GM19328 (cell line): Measurements from ENCODE around the gene NGLY1.

ENCODE experiments used
- ATAC-seq: cut with Tn5 transposase; IDR thresholded peaks from one replicate; pipeline ENCODE4 v1.9.1; 2021; ENCODE audit warnings: mild to moderate bottlenecking, moderate library complexity; ENCODE audit not compliant: unreplicated experiment

The NGLY1 gene

GRCh38 chr3:25784971-25785370 is 1.7 kb upstream of the NGLY1 start:
- no peak for ATAC-seq

DNA sequence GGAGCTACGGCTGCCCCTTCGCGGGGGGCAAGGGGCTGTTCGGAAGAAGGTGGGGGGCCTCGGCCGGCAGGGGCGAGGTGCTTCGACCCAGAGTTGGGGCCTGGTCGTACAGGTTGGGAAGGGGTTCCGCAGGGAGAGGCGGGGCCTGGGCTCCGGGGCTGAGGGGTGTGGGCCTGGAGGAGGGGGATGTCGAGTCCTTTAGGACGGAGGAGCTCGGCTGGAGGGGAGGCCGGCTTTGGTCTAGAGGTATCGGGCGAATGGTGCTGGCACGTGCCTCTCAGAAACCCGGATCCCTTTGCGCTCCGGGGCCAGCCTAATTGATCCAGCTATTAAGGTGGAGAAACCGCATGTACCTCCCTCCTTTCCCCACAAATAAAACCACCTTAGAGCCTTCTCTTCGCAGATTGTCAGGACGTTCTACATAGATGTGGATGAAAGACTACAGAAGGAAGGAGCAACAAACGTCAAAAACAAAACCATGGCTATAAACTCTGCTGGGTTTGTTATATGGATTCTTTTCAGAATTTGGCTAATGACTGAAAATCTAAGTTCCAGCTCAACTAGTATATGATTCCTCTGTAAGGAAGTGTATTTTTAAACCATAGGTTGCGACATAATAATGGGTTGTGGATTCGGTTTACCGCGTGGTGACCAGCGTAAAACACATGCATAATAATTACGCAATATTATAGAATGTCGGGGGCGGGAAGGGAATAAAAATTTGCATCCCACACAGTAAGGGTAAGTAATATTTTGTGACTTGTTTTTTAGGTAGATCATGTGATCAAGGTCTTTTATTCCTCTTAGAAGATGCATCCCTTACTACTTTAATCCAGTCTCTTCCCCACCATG is 644 bp upstream of the NGLY1 start:
- peak; percentile 12 for ATAC-seq

DNA sequence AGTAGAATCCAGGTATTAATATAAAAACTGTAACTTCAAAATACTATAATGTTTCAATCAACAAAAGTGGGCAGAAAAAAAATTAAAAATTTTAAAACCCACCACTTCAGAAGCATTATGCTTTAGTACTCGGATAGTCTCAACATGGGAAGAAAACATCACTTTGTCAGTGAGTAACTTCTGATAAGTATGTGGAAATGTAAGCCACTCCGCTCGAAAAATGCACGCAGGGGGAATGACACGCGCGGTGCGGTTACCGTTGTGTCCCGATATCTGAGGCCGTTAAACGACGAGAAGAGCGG is 656 bp downstream of the NGLY1 start:
- ATAC-seq: no peak

DNA sequence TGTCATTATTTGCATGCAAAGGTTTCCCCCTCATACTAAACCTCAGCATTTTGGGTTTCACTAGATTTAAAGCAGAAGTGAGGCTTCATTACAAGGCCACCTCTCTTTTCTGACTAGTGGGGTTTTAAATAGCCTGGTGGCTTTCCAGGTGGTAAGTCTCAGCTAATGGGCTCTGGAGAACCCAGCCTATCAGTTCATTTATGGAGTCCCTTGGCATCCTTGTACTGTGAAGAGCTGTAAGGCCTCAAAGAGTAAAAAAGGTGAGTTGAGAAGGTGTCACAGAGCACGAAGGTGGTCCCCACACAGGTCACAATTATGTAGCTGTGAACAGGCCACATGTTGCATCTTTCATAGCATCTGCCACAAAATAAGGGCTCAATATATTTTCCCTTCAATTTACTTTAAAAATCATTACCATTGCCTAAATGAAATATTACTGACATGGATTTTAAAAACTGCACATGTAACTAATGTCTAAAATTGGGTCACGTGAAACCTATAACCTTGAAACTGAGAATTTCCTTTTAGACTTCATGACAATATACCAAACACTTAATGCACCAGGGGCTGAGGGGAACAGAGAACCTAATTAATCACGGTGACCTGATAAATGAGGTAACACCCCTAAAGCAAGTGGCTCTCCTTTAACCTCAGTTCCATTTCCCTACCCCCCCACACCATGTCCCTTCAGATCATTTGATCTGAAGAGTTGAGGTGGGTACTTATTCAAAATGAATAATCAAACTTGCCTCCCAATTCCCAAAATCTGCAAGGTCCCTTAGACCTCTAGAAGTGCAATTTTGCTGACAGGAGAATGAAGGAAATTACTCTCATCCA is 1.3 kb downstream of the NGLY1 start:
- peak; percentile 50 for ATAC-seq

DNA sequence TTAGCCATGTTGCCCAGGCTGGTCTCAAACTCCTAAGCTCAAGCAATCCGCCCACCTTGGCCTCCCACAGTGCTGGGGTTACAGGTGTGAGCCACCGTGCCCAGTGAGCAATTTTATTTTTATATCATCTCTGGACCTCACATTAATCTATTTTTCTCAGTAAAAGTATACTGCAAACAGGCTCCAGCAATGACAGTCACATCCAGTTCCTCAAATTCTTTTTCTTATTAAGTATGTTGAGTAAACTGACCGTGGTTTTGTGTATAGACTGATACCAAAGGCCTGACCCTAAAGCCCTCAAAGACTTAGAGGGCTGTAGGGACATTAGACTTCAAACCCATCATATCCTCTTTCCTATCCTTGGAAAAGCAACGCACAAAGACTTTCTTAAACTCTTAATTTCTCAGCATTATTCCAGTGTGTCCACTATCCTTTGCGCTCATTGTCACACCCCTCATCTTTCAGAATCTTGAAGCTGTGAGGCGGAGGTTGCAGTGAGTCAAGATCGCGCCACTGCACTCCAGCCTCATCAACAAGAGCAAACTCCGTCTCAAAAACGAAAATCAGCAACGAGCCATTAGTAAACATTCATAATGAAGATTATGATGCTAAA is 2.0 kb downstream of the NGLY1 start:
- no peak for ATAC-seq

- no peak for ATAC-seq
Observed at GRCh38 chr3:25780618-25781017, 2.6 kb downstream of the NGLY1 start.

- no peak for ATAC-seq
Observed at GRCh38 chr3:25775936-25776335, 7.3 kb downstream of the NGLY1 start.

GRCh38 chr3:25768851-25769250 is 14.4 kb downstream of the NGLY1 start:
- peak; percentile 82 for ATAC-seq

DNA sequence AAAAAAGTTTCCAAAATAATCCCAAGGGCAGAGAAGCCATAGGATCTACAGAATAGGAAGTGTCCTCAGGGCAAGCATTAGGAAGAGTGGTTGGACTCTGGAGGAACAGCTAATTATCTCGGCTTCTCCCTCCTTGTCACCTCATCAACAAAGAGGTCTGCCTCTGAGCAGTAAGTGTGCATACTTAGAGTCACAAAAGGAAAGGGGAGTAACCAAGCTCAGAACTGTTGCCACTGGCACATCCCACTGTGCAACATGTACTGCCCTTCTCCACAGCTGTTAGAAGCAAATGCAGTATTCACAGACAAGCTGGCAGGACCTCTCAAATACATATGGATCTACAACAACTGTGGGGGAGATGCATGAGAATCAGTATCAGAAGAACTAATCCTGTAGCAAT is 31.5 kb downstream of the NGLY1 start:
- no peak for ATAC-seq

- ATAC-seq: no peak
Observed at GRCh38 chr3:25751048-25751447, 32.2 kb downstream of the NGLY1 start.

DNA sequence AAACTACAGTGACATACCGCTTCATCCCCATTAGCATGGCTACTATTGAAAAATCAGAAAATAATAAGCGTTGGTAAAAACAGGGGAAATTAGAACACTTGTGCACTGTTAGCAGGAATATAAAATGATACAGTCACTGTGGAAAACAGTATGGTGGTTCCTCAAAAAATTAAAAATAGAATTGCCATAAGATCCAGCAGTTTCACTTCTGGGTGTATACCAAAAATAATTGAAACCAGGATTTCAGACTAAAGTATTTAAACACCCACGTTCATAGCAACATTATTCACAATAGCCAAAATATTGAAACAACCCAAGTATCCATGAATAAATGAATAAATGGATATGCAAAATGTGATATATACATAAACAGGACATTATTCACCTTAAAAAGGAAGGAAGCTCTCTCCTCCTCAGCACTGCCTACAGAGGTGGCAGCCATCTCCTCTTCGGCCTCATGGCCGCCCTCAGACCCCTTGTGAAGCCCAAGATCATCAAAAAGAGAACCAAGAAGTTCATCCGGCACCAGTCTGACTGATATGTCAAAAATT is 34.1 kb downstream of the NGLY1 start:
- no peak for ATAC-seq

- no peak for ATAC-seq
Observed at GRCh38 chr3:25748189-25748588, 35.1 kb downstream of the NGLY1 start.

GRCh38 chr3:25747033-25747432 is 36.2 kb downstream of the NGLY1 start:
- ATAC-seq: no peak

- no peak for ATAC-seq
Observed at GRCh38 chr3:25744470-25744869, 38.8 kb downstream of the NGLY1 start.

DNA sequence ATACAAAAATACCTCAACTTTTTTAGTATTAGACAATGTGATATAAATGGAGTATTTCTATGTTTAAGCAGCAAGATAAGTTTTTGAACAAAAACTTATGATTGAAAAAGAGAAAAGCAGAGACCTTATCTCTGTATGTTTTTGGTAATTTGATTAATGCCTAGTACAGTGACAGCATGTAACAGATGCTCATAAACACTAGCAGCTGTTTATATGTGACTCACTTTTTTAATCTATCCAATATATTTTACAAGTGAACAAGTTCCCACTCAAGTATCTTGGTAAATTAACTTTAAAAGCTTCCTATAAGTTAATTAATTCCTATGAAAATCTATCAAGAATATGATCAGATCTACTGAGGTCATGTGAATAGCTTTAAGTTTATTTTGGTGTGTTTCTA is 55.1 kb downstream of the NGLY1 start:
- no peak for ATAC-seq

DNA sequence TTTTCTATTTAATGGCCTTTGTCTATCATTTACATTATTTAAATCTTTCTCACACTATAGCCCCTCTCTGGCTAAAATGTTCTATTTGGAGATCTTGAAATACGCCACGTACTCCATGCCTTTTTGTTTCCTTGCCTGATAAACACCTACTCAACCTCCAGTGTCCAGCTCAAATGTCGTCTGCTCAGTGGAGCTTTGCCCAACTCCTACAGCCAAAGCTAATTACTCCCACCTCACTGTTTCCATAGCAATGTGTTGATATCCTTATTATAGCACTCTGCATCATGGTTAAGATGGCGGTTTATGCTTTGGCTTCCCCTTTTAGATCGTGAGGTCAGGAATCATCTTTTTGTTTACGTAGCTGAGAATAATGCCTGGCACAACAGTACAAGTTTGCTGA is 55.9 kb downstream of the NGLY1 start:
- no peak for ATAC-seq

- ATAC-seq: no peak
Observed at GRCh38 chr3:25725810-25726209, 57.4 kb downstream of the NGLY1 start.

GRCh38 chr3:25724948-25725645 is 58.1 kb downstream of the NGLY1 start:
- no peak for ATAC-seq

- peak; percentile 80 for ATAC-seq
Observed at GRCh38 chr3:25723802-25724201, 59.4 kb downstream of the NGLY1 start.

DNA sequence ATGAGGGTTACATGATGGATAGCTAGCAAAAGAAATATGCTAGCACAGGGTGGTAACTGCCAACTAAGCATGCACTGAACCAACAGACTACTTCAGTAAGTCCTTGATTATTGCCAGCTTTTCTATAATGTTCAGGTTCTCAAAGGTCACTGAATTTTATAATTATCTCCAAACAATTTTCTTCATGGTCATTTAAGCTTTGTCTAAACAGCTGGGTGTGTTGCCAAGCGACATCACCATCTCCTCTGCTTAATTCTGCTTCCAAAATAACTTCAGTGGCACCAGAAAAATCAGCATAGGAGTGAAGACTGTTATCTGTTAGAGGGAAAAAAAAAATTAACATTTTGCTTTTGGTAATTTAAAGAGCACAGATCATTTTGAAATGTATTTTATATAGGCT is 63.9 kb downstream of the NGLY1 start:
- ATAC-seq: no peak
